GM04503 (cell line): Measurements from ENCODE around the gene GAL3ST2.
"Not testable (repeated sequence)": the region's sequence is repeated elsewhere in the genome, so short reads cannot be mapped to it uniquely, and the experiment has no call there.

Source experiments
- DNase-seq: peaks from one replicate; pipeline ENCODE4 v3.0.0-alpha.2; 2012; ENCODE audit warnings: low read depth

Gene GAL3ST2

GRCh38 chr2:241795021-241795999 lies 18.7 kb downstream of the GAL3ST2 start:
- DNase-seq: no peak

- no peak for DNase-seq
Measured at GRCh38 chr2:241796209-241796608, 19.6 kb downstream of the GAL3ST2 start.

DNA sequence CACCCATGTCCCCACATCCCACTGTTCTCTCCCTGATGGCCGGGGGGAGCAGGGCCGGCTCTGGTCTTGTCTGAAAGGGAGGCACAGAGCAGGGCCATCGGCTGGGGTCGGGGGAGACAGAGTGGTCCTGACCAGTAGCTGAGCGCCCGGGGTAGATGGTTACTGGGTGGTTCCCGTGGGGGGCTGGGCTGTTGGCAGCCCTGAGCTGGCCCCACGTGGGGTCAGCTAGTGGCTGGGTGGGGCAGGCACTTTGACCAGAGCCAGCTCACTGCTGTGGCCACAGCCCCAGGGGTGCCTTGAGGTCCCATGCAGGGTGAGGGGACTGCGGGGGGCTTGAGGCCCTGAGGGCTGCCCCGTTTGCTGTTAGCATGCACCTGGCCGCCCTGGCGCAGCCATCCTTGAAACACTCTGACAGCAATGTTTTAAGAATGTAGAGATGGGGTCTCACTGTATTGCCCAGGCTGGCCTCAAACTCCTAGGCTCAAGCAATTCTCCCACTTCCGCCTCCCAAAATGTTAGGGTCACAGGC lies 20.1 kb downstream of the GAL3ST2 start:
- no peak for DNase-seq

GRCh38 chr2:241797441-241798080 lies 20.9 kb downstream of the GAL3ST2 start:
- DNase-seq: no peak

DNA sequence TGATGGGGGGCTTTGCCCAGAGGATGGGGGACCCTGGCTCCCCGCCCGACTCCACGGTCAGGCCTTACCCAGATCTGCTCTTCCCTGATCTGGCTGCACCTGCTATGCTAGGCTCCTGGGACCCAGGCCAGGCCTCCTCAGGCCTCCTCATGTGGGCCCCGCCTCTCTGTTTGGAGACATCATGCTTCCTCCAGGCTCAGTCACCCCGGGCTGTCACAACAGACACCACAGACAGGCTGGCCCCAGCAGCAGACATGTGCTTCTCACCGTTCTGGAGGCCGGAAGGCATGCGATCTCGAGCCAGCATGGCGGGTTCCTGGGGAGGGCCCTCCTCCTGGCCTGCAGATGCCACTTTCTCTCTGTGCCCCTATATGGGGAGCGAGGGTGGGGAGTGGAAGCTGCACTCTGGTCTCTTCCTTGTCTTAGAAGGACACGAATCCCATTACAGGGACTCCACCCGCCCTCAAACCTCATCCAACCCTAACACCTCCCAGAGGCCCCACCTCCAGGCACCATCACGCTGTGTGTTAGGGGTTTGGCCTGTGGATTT lies 21.5 kb downstream of the GAL3ST2 start:
- DNase-seq: no peak

DNA sequence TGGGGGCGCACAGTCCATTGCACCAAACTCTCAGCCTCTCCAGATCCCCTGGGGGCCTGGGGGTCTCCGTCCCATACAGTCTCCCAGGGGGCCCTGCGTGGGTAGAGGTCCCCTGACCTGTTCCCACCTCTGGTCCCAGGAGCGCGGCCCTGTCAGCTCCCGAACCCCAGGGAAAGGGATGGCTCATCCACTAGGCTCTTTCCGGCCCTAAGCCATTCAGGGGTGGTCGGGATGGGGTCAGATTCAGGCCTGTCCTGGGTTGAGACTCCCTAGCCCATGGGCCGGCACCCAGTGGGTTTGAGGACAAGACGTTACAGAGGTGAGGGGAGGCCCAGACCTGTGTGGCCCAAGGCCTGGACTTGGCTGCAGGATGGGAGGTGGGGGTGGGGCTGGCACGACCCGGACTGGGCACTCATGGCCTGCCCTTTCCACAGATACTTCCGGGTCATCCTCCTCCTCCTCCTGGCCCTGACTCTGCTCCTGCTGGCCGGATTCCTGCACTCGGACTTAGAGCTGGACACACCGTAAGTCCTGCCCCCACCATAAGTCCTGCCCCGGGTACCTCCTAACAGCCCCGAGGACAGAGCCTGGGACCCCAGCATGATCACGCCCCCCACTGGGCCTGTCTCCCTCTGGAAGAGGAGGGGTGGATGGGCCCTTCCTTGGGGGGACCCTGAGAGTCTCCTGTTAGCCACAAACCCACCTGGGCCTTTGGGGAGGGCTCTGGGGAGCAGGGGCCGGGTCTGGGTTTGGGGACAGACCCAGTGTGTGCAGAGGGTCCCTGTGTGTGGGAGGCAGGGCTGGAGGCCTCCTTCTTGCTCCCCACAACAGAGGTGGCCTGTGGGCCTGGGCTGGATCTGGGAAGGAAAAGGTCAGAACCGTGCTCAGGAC lies 22.3 kb downstream of the GAL3ST2 start:
- no peak for DNase-seq

GRCh38 chr2:241799522-241800197 lies 23.0 kb downstream of the GAL3ST2 start:
- DNase-seq: no peak

GRCh38 chr2:241800198-241800903 lies 23.7 kb downstream of the GAL3ST2 start:
- not testable (repeated sequence) for DNase-seq

GRCh38 chr2:241801611-241802420 lies 25.2 kb downstream of the GAL3ST2 start:
- no peak for DNase-seq

- DNase-seq: no peak
Measured at GRCh38 chr2:241802421-241803318, 26.0 kb downstream of the GAL3ST2 start.

- no peak for DNase-seq
Measured at GRCh38 chr2:241803387-241804325, 27.0 kb downstream of the GAL3ST2 start.

DNA sequence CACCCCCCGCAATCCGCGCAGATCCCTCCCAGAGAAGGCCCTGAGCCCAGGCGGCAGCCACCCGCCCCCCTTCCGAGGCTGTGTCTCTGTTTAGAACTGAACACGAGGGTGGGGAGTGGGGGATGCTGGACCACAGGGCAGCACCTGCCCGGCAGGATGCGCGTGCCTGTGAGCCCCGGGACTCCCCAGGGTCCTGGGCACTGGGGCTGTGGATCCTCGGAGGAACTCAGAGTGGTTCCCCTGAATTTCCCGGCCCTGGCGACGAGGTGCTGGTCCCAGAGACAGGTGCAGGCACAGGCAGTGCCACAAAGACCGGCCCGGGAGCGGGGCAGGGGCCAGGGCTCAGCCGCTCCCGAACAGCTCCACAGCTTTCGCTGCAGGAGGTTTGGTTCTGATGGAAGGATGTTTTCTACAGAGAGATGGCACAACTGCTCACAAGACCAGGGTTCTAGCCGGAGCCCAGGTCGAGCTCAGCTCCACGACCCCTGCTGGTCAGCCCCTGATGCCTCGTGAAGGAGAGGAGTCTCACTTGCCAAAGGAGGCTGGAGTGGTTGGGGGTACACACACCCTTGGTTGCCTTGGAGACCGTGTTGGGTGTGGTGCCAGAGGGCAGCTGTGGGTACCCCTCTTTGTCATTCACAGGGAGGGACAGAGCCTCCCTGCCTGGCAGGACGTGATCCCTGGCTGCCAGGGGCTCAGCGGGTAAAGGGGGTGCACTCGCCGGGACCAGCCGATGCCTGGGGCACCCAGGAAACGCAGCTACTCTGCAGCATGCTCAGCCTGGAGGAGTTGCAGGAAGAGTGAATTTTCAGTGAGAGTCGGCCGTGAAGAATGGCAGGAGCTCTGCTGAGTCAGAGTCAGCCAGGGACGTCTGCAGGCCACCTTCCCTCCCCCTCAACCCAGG lies 28.0 kb downstream of the GAL3ST2 start:
- no peak for DNase-seq

DNA sequence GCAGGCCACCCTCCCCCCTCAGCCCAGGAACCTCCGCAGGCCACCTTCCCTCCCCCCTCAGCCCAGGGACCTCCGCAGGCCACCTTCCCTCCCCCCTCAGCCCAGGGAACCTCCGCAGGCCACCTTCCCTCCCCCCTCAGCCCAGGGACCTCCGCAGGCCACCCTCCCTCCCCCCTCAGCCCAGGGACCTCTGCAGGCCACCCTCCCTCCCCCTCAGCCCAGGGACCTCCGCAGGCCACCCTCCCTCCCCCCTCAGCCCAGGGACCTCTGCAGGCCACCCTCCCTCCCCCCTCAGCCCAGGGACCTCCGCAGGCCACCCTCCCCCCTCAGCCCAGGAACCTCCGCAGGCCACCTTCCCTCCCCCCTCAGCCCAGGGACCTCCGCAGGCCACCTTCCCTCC lies 29.6 kb downstream of the GAL3ST2 start:
- not testable (repeated sequence) for DNase-seq

- no peak for DNase-seq
Measured at GRCh38 chr2:241808051-241808720, 31.6 kb downstream of the GAL3ST2 start.

DNA sequence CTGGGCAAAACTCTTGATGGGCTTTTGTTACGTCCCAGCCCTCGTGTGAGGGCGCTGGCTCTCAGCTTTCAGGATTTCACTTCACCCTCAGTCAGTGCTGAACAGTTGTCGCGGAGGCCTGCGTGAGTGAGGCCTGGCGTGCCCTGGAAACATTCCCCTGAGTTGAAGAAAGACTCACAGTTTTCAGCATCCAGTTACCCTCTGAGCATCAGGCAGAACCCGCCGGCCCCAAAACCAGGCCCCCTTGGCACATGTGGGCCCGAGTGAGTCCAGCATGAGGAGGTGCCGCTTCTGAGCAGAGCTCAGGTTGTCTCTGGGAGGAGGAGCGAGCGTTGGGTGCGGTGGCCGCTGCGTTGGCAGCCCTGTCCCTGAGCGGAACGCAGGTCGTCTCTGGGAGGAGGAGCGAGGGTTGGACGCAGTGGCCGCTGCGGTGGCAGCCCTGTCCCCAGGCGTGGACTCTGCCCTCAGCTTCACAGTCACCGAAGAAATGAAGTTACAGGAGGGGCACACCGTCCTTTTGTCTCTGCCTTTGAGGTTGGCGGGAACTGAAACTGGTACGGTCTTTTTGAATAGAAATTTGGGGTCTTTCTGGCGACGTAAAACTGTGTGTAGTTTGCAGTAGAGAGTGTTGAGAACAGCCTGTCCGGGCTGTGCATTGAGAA lies 32.2 kb downstream of the GAL3ST2 start, which contains the start of gene NEU4:
TSS of gene NEU4 (plus strand) at position 473 of the 662 bp plus-strand sequence. CDS start 5,292 bp downstream, outside the sequence.
- DNase-seq: no peak
